Fibroblast of lung (primary cell): ENCODE results near the gene HNMT. TPM values are rescaled to one million over a fixed set of nuclear protein-coding genes. Genes with fewer than 3 reads are reported as not detected.

Experiments
- DNase-seq, 2 donors: peaks; one replicate each; pipeline versions ENCODE4 v3.0.0 to v3.0.0-alpha.2; 2010; ENCODE audit warnings: low read depth in 2 of 2
- H2AFZ ChIP-seq: 2 replicates; pipeline ENCODE4 v1.5.1; 2012; ENCODE audit warnings: low read length, control low read depth, inconsistent platforms
- H3K27ac ChIP-seq: 2 replicates; pipeline ENCODE4 v1.5.1; 2011; ENCODE audit warnings: low read length, control low read depth; ENCODE audit not compliant: insufficient read depth
- H3K27me3 ChIP-seq: 2 replicates; pipeline ENCODE4 v1.5.1; 2011; ENCODE audit warnings: mild to moderate bottlenecking, low read length; ENCODE audit not compliant: control insufficient read depth, insufficient read depth
- H3K36me3 ChIP-seq: 2 replicates; pipeline ENCODE4 v1.5.1; 2011; ENCODE audit warnings: low read length; ENCODE audit not compliant: control insufficient read depth, insufficient read depth
- H3K4me1 ChIP-seq: 2 replicates; pipeline ENCODE4 v1.5.1; 2011; ENCODE audit warnings: low read length; ENCODE audit not compliant: control insufficient read depth, insufficient read depth; ENCODE audit errors: extremely low read depth
- H3K4me2 ChIP-seq: 2 replicates; pipeline ENCODE4 v1.5.1; 2011; ENCODE audit warnings: low read length, control low read depth; ENCODE audit not compliant: insufficient read depth; ENCODE audit errors: extremely low read depth
- H3K4me3 ChIP-seq, 4 experiments: fragments of 200-600 bp in 1 of 4; sonication (generic) in 1 of 4; replicated peaks in 1 of 4; 2 replicates each; pipeline ENCODE4 v1.5.1; 2011 to 2016; ENCODE audit warnings: low read length in 4 of 4, low read depth in 3 of 4, mild to moderate bottlenecking in 3 of 4, control low read depth in 2 of 4, inconsistent platforms in 1 of 4, mixed read lengths in 1 of 4; ENCODE audit not compliant: insufficient read depth in 1 of 4; ENCODE audit errors: control extremely low read depth in 1 of 4
- H3K79me2 ChIP-seq: 2 replicates; pipeline ENCODE4 v1.5.1; 2012; ENCODE audit warnings: mild to moderate bottlenecking, low read length, inconsistent platforms; ENCODE audit not compliant: control insufficient read depth, insufficient read depth
- H3K9ac ChIP-seq: 2 replicates; pipeline ENCODE4 v1.5.1; 2011; ENCODE audit warnings: mild to moderate bottlenecking, low read length, control low read depth; ENCODE audit not compliant: insufficient read depth
- H3K9me3 ChIP-seq: 2 replicates; pipeline ENCODE4 v1.5.1; 2012; ENCODE audit warnings: low read depth, low read length; ENCODE audit not compliant: control insufficient read depth, insufficient read depth
- H4K20me1 ChIP-seq: 2 replicates; pipeline ENCODE4 v1.5.1; 2011; ENCODE audit warnings: low read length; ENCODE audit not compliant: control insufficient read depth, insufficient read depth; ENCODE audit errors: extremely low read depth
- EZH2 ChIP-seq: IDR thresholded peaks from 2 replicates; pipeline ENCODE4 v1.5.1; 2012; ENCODE audit warnings: low read length, control low read depth, mild to moderate bottlenecking; ENCODE audit errors: missing control alignments
- polyA plus RNA-seq, 2 donors: library from polyadenylated mRNA; depleted of rRNA in 1 of 2; stranded (reverse) in 1 of 2; unstranded in 1 of 2; fragments of >200 nt; gene quantifications; 2 replicates each; pipeline ENCODE4 v1.2.1, GENCODE V29; 2011 to 2012; ENCODE audit warnings: missing spikeins in 1 of 2
- total RNA-seq: library from RNA; depleted of rRNA; stranded (reverse); fragments of >200 nt; gene quantifications from 2 replicates; pipeline ENCODE4 v1.2.1, GENCODE V29; 2014
- TF ChIP-seq, protein P1 (sequence below), 2 donors: IDR thresholded peaks in 1 of 2; conservative IDR thresholded peaks in 1 of 2; 1 replicate in 1 of 2; 2 replicates in 1 of 2; pipeline ENCODE4 v1.5.1; 2011 to 2012; ENCODE audit warnings: low read length in 2 of 2, control low read depth in 1 of 2, inconsistent platforms in 1 of 2, low read depth in 1 of 2, mild to moderate bottlenecking in 1 of 2

The HNMT gene
- total and polyA plus RNA-seq, 2 donors (not counting 1 experiment from before 2014, with no cell fraction given) = 45.9 to 163 TPM

DNA sequence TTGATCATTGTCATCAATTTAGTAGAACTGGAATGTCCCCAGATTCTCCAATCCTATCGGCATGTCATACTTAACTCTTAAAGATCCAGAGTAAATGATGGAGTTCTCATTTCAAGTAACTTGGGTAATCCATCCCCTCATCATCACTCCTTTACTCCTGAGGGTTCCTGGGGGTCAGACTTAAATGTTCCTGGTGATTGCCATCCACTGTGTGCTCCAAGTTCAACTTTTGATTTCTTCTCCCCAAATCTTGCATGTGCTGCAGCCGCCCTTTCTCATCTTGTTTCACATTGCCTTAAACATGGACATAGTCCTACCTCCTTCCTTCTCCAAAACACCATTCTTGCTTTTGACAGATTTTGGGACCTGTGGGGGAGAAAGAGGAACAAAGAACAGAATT, 43.2 kb downstream of the HNMT start:
- no peak overlapping the region for H3K9ac ChIP-seq

DNA sequence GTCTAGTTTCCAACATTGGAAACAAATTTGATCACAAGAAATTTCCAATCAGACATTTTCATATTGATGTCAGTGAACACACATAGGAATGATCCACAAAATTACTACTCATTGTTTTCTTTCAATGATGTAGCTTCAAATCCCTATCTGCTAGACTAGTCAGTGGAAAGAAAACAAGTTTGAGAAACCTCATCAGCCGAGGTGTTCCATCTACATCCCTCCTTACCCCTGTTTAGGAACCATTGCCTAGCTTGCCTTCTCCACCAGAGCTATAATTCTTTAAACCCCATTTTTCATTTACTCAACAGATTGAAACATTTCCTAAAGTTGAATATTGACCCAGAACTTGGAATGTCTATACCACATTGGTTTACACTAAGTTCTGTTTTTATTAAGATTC, 45.3 kb downstream of the HNMT start:
- H3K27me3 ChIP-seq = no peaks in the 10 kb centered on the region
- H3K9ac ChIP-seq = no peak overlapping the region
- no peak for DNase-seq
- H4K20me1 ChIP-seq = no peaks in the 10 kb centered on the region
- no peak overlapping the region for H3K4me2 ChIP-seq
- no peak overlapping the region for H2AFZ ChIP-seq
- no peak overlapping the region for H3K27ac ChIP-seq
- no peaks in the 10 kb centered on the region for H3K79me2 ChIP-seq
- TF ChIP-seq, protein P1, sequence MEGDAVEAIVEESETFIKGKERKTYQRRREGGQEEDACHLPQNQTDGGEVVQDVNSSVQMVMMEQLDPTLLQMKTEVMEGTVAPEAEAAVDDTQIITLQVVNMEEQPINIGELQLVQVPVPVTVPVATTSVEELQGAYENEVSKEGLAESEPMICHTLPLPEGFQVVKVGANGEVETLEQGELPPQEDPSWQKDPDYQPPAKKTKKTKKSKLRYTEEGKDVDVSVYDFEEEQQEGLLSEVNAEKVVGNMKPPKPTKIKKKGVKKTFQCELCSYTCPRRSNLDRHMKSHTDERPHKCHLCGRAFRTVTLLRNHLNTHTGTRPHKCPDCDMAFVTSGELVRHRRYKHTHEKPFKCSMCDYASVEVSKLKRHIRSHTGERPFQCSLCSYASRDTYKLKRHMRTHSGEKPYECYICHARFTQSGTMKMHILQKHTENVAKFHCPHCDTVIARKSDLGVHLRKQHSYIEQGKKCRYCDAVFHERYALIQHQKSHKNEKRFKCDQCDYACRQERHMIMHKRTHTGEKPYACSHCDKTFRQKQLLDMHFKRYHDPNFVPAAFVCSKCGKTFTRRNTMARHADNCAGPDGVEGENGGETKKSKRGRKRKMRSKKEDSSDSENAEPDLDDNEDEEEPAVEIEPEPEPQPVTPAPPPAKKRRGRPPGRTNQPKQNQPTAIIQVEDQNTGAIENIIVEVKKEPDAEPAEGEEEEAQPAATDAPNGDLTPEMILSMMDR (conservative IDR thresholded peaks at IDR 0.05 in 1 of 2, IDR thresholded peaks at IDR 0.05 in 1 of 2; ENCODE audit: low read depth in 1 of 2, low read length in 2 of 2) = no peak
- TF ChIP-seq EZH2 = no peak
- H3K4me3 ChIP-seq = no peak overlapping the region
- H3K4me1 ChIP-seq = no peaks in the 10 kb centered on the region
- H3K9me3 ChIP-seq = no peaks in the 10 kb centered on the region
- H3K36me3 ChIP-seq = no peaks in the 10 kb centered on the region

More for the DNA sequence above, 43.2 kb downstream of the HNMT start:
- no peaks in the 10 kb centered on the region for H3K4me1 ChIP-seq
- no peaks in the 10 kb centered on the region for H3K36me3 ChIP-seq
- H3K27me3 ChIP-seq = no peaks in the 10 kb centered on the region
- TF ChIP-seq, protein P1 (conservative IDR thresholded peaks at IDR 0.05 in 1 of 2, IDR thresholded peaks at IDR 0.05 in 1 of 2; ENCODE audit: low read depth in 1 of 2, low read length in 2 of 2) = no peak
- no peak for TF ChIP-seq EZH2
- no peak overlapping the region for H3K4me3 ChIP-seq
- H4K20me1 ChIP-seq = no peaks in the 10 kb centered on the region
- no peak for DNase-seq
- H3K4me2 ChIP-seq = no peak overlapping the region
- H3K9me3 ChIP-seq = no peaks in the 10 kb centered on the region
- no peak overlapping the region for H2AFZ ChIP-seq
- H3K79me2 ChIP-seq = no peaks in the 10 kb centered on the region
- no peak overlapping the region for H3K27ac ChIP-seq

DNA sequence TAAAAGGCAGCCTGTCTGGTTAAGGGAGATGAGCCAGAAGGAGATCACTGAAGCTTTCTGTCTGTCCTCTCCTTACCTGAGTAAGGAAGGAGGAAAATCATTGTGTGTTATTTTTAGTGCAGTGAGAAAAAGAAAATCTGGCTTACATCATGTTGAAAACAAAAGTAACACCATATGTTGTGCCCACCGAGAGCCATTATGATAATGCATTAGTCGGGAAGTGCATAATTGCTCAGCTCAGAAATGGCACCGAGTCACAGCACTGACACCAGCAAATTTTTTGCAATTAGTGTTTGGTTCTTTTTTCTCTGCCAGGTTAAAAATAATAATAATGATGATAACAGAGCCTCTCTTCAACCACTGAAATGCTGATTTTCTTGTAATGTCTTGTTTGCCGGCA, 46.6 kb downstream of the HNMT start:
- DNase-seq = no peak
- no peaks in the 10 kb centered on the region for H3K27me3 ChIP-seq
- no peak overlapping the region for H3K9ac ChIP-seq
- no peaks in the 10 kb centered on the region for H3K36me3 ChIP-seq
- H3K9me3 ChIP-seq = no peaks in the 10 kb centered on the region
- H3K27ac ChIP-seq = no peak overlapping the region
- no peaks in the 10 kb centered on the region for H3K4me1 ChIP-seq
- H2AFZ ChIP-seq = no peak overlapping the region
- TF ChIP-seq, protein P1 (conservative IDR thresholded peaks at IDR 0.05 in 1 of 2, IDR thresholded peaks at IDR 0.05 in 1 of 2; ENCODE audit: low read depth in 1 of 2, low read length in 2 of 2) = no peak
- no peak for TF ChIP-seq EZH2
- no peak overlapping the region for H3K4me3 ChIP-seq
- no peaks in the 10 kb centered on the region for H4K20me1 ChIP-seq
- H3K4me2 ChIP-seq = no peak overlapping the region
- no peaks in the 10 kb centered on the region for H3K79me2 ChIP-seq
